Measurements from ENCODE around the gene ANKRD11. TPM values are rescaled to one million over a fixed set of nuclear protein-coding genes. Genes with fewer than 3 reads are reported as not detected.
A peak's percentile ranks its signal among the peaks of the same experiment; 100 is the strongest.
"Not testable (repeated sequence)": the region's sequence is repeated elsewhere in the genome, so short reads cannot be mapped to it uniquely, and the experiment has no call there.

Gene ANKRD11
- polyA plus RNA-seq, 3 donors: 3.2 to 62.4 (median 5.4) TPM

GRCh38 chr16:89422527-89422904, 67.8 kb downstream of the ANKRD11 start:
- Histone ChIP-seq H3K79me2 (ENCODE audit: insufficient read depth, low read length) (peaks cover 98% of the 10 kb centered on the region), H3K36me3 (replicated peaks in 1 of 2; ENCODE audit: control insufficient read depth in 1 of 2, insufficient read depth in 2 of 2, low read length in 2 of 2) (peaks cover 11 to 47% of the 10 kb centered on the region in 2 donors), H3K9me3 (replicated peaks in 1 of 2; ENCODE audit: control insufficient read depth in 1 of 2, insufficient read depth in 1 of 2, low read length in 2 of 2) (no peaks in the 10 kb centered on the region), H3K4me1 (ENCODE audit: control insufficient read depth in 1 of 2, insufficient read depth in 2 of 2, low read length in 2 of 2) (peaks cover 39 to 44% of the 10 kb centered on the region in 2 donors), H3K27ac (ENCODE audit: low read depth in 1 of 2, low read length in 2 of 2) (peak overlapping the region; percentile 66 to 79), H3K4me3 (replicated peaks in 1 of 3; ENCODE audit: low read depth in 2 of 3, low read length in 3 of 3) (peak overlapping the region in 1 of 3 experiments; percentile 1), H3K9ac (ENCODE audit: insufficient read depth, low read length, poor library complexity, severe bottlenecking) (peak overlapping the region; percentile 39), H3K27me3 (ENCODE audit: control insufficient read depth in 2 of 2, insufficient read depth in 2 of 2, low read length in 2 of 2) (no peaks in the 10 kb centered on the region), H2AFZ (ENCODE audit: insufficient read depth, low read depth, low read length, poor library complexity, severe bottlenecking) (no peak overlapping the region), H3K4me2 (replicated peaks; ENCODE audit: extremely low read depth, low read length, poor library complexity, severe bottlenecking) (peak overlapping the region; percentile 30), H4K20me1 (ENCODE audit: insufficient read depth, low read length) (peaks cover 99% of the 10 kb centered on the region)
- H3K4me1 Mint-ChIP-seq: peaks cover 56% of the 10 kb centered on the region
- intact Hi-C loops (cut with micrococcal nuclease): no loop called here
- peaks cover 38 to 62% of the 10 kb centered on the region in 2 donors for H3K36me3 Mint-ChIP-seq
- H3K27me3 Mint-ChIP-seq (ENCODE audit: low read depth in 3 of 3): peaks cover 0 to 1% (median 0%) of the 10 kb centered on the region in 3 donors
- H3K27ac Mint-ChIP-seq: peak overlapping the region; percentile 82 to 95 (median 88)
- H3K9me3 Mint-ChIP-seq: no peaks in the 10 kb centered on the region
- DNase-seq: peak; percentile 70 to 87 (median 82)
- TF ChIP-seq CTCF (IDR thresholded peaks at IDR 0.05): no peak
- WGBS (ENCODE audit: insufficient coverage): 51% methylated on average over 7 of the region's 12 CpGs
- H3K4me3 Mint-ChIP-seq: peak overlapping the region in 1 of 2 donors; percentile 81

- H3K27me3 Mint-ChIP-seq (ENCODE audit: low read depth in 3 of 3); H2AFZ ChIP-seq (ENCODE audit: insufficient read depth, low read depth, low read length, poor library complexity, severe bottlenecking); H3K4me3 Mint-ChIP-seq; intact Hi-C loops (cut with micrococcal nuclease); H3K9me3 ChIP-seq (replicated peaks in 1 of 2; ENCODE audit: control insufficient read depth in 1 of 2, insufficient read depth in 1 of 2, low read length in 2 of 2); H3K4me2 ChIP-seq (replicated peaks; ENCODE audit: extremely low read depth, low read length, poor library complexity, severe bottlenecking); H3K9me3 Mint-ChIP-seq; H3K9ac ChIP-seq (ENCODE audit: insufficient read depth, low read length, poor library complexity, severe bottlenecking); H3K4me3 ChIP-seq (replicated peaks in 1 of 3; ENCODE audit: low read depth in 2 of 3, low read length in 3 of 3); H3K27ac Mint-ChIP-seq; DNase-seq; H3K27me3 ChIP-seq (ENCODE audit: control insufficient read depth in 2 of 2, insufficient read depth in 2 of 2, low read length in 2 of 2): not testable (repeated sequence)
- Histone ChIP-seq H3K36me3 (replicated peaks in 1 of 2; ENCODE audit: control insufficient read depth in 1 of 2, insufficient read depth in 2 of 2, low read length in 2 of 2) (peaks cover 13 to 51% of the 10 kb centered on the region in 2 donors), H3K79me2 (ENCODE audit: insufficient read depth, low read length) (peaks cover 98% of the 10 kb centered on the region), H3K27ac (ENCODE audit: low read depth in 1 of 2, low read length in 2 of 2) (peak overlapping the region in 1 of 2 donors; percentile 79), H4K20me1 (ENCODE audit: insufficient read depth, low read length) (peaks cover 99% of the 10 kb centered on the region), H3K4me1 (ENCODE audit: control insufficient read depth in 1 of 2, insufficient read depth in 2 of 2, low read length in 2 of 2) (peaks cover 36 to 40% of the 10 kb centered on the region in 2 donors)
- no CpG with 5 or more reads among the region's 23 CpGs for WGBS (ENCODE audit: insufficient coverage)
- peaks cover 47% of the 10 kb centered on the region for H3K4me1 Mint-ChIP-seq
- peaks cover 44 to 63% of the 10 kb centered on the region in 2 donors for H3K36me3 Mint-ChIP-seq
These were observed 69.1 kb downstream of the ANKRD11 start for GRCh38 chr16:89421300-89421699.

Data from CD14-positive monocyte (primary cell).